Measurements from ENCODE around the gene EMSY. TPM values are rescaled to one million over a fixed set of nuclear protein-coding genes. Genes with fewer than 3 reads are reported as not detected.

Gene EMSY
- total and polyA plus RNA-seq, 2 donors (not counting 1 experiment from before 2014, with no cell fraction given), result 27.4 to 59.7 TPM

DNA sequence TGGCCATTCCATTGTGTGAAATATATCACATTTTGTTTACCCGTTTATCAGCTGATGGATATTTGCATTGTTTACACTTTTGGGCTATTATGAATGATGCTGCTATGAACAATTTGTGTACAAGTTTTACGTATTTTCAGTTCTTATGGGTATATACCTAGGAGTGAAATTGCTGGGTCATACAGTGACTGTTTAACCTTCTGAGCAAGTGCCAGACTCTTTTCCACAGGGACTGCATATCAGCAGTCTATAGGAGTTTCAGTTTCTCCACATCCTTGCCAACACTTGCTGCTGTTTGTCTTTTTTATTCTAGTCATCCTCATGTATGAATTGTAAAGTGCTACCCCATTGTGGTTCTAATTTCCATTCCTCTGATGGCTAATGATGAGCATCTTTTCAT, 108.2 kb downstream of the EMSY start:
- Histone ChIP-seq H3K27me3 (replicated peaks in 1 of 4; ENCODE audit: control extremely low read depth in 1 of 4, control insufficient read depth in 3 of 4, insufficient read depth in 4 of 4, low read length in 3 of 4) (no peaks in the 10 kb centered on the region), H3K9ac (ENCODE audit: low read length) (no peak overlapping the region), H3K4me3 (ENCODE audit: control extremely low read depth in 1 of 5, extremely low read depth in 1 of 5, insufficient read depth in 1 of 5, low read depth in 2 of 5, low read length in 4 of 5) (no peak overlapping the region), H2AFZ (ENCODE audit: insufficient read depth, low read depth, low read length, poor library complexity, severe bottlenecking) (no peak overlapping the region), H4K20me1 (ENCODE audit: control insufficient read depth, insufficient read depth, low read length, poor library complexity, severe bottlenecking) (no peaks in the 10 kb centered on the region), H3K4me1 (ENCODE audit: control insufficient read depth in 2 of 2, insufficient read depth in 2 of 2, low read length in 2 of 2) (no peaks in the 10 kb centered on the region), H3K4me2 (replicated peaks; ENCODE audit: low read depth, low read length, poor library complexity, severe bottlenecking) (no peak overlapping the region), H3K79me2 (ENCODE audit: control insufficient read depth, insufficient read depth, low read length) (no peaks in the 10 kb centered on the region), H3K9me3 (ENCODE audit: control extremely low read depth in 1 of 3, control insufficient read depth in 2 of 3, insufficient read depth in 1 of 3, low read length in 2 of 3) (no peaks in the 10 kb centered on the region), H3K27ac (ENCODE audit: low read length in 2 of 2) (no peak overlapping the region), H3K36me3 (replicated peaks in 1 of 2; ENCODE audit: control extremely low read depth in 1 of 2, control insufficient read depth in 1 of 2, extremely low read depth in 1 of 2, insufficient read depth in 2 of 2, low read length in 1 of 2) (peaks cover 0 to 5% of the 10 kb centered on the region in 2 experiments)
- no peaks in the 10 kb centered on the region for H3K27me3 Mint-ChIP-seq
- H3K9me3 Mint-ChIP-seq (ENCODE audit: insufficient read depth), result no peaks in the 10 kb centered on the region
- DNase-seq, result no peak
- TF ChIP-seq EZH2 (IDR thresholded peaks at IDR 0.05; ENCODE audit: borderline replicate concordance, insufficient read depth, low read depth, low read length, poor library complexity, severe bottlenecking) (no peak), CTCF (IDR thresholded peaks at IDR 0.05) (no peak)
- CTCF ChIA-PET, result interaction anchor here (0.6 kb wide), 1 partner anchor 11 kb away, joined by 3 read pairs; no protein-coding TSS in a partner anchor
- WGBS (ENCODE audit: insufficient coverage), result no CpG with 5 or more reads among the region's 2 CpGs
- POLR2A ChIA-PET, result no interaction called here
- intact Hi-C loops (cut with micrococcal nuclease), result no loop called here
- no peak overlapping the region for H3K4me3 Mint-ChIP-seq
- no peak for ATAC-seq (ENCODE audit: low read depth)
- peaks cover 4% of the 10 kb centered on the region for H3K4me1 Mint-ChIP-seq
- H3K27ac Mint-ChIP-seq, result no peak overlapping the region

GRCh38 chr11:76553554-76554476, 109.0 kb downstream of the EMSY start:
- no peak for DNase-seq
- peaks cover 5% of the 10 kb centered on the region for H3K27me3 Mint-ChIP-seq
- Histone ChIP-seq H3K4me3 (ENCODE audit: control extremely low read depth in 1 of 5, extremely low read depth in 1 of 5, insufficient read depth in 1 of 5, low read depth in 2 of 5, low read length in 4 of 5) (no peak overlapping the region), H3K79me2 (ENCODE audit: control insufficient read depth, insufficient read depth, low read length) (no peaks in the 10 kb centered on the region), H2AFZ (ENCODE audit: insufficient read depth, low read depth, low read length, poor library complexity, severe bottlenecking) (no peak overlapping the region), H3K9ac (ENCODE audit: low read length) (no peak overlapping the region), H3K27me3 (replicated peaks in 1 of 4; ENCODE audit: control extremely low read depth in 1 of 4, control insufficient read depth in 3 of 4, insufficient read depth in 4 of 4, low read length in 3 of 4) (no peaks in the 10 kb centered on the region), H4K20me1 (ENCODE audit: control insufficient read depth, insufficient read depth, low read length, poor library complexity, severe bottlenecking) (no peaks in the 10 kb centered on the region), H3K9me3 (ENCODE audit: control extremely low read depth in 1 of 3, control insufficient read depth in 2 of 3, insufficient read depth in 1 of 3, low read length in 2 of 3) (no peaks in the 10 kb centered on the region), H3K4me1 (ENCODE audit: control insufficient read depth in 2 of 2, insufficient read depth in 2 of 2, low read length in 2 of 2) (no peaks in the 10 kb centered on the region), H3K36me3 (replicated peaks in 1 of 2; ENCODE audit: control extremely low read depth in 1 of 2, control insufficient read depth in 1 of 2, extremely low read depth in 1 of 2, insufficient read depth in 2 of 2, low read length in 1 of 2) (no peaks in the 10 kb centered on the region), H3K4me2 (replicated peaks; ENCODE audit: low read depth, low read length, poor library complexity, severe bottlenecking) (no peak overlapping the region), H3K27ac (ENCODE audit: low read length in 2 of 2) (no peak overlapping the region)
- no peak for ATAC-seq (ENCODE audit: low read depth)
- POLR2A ChIA-PET, result no interaction called here
- TF ChIP-seq CTCF (IDR thresholded peaks at IDR 0.05), result no peak
- TF ChIP-seq EZH2 (IDR thresholded peaks at IDR 0.05; ENCODE audit: borderline replicate concordance, insufficient read depth, low read depth, low read length, poor library complexity, severe bottlenecking), result no peak
- H3K27ac Mint-ChIP-seq, result no peak overlapping the region
- peaks cover 4% of the 10 kb centered on the region for H3K4me1 Mint-ChIP-seq
- no peak overlapping the region for H3K4me3 Mint-ChIP-seq
- CTCF ChIA-PET, result interaction anchor here (0.6 to 1.0 kb wide), 3 partner anchors 11 to 31 kb away, joined by 3 read pairs; no protein-coding TSS in a partner anchor
- intact Hi-C loops (cut with micrococcal nuclease), result no loop called here
- WGBS (ENCODE audit: insufficient coverage), result no CpG with 5 or more reads among the region's 8 CpGs
- no peaks in the 10 kb centered on the region for H3K9me3 Mint-ChIP-seq (ENCODE audit: insufficient read depth)
